ENCODE results near the gene ZRANB1.
"Not testable (repeated sequence)": the region's sequence is repeated elsewhere in the genome, so short reads cannot be mapped to it uniquely, and the experiment has no call there.

Gene ZRANB1

DNA sequence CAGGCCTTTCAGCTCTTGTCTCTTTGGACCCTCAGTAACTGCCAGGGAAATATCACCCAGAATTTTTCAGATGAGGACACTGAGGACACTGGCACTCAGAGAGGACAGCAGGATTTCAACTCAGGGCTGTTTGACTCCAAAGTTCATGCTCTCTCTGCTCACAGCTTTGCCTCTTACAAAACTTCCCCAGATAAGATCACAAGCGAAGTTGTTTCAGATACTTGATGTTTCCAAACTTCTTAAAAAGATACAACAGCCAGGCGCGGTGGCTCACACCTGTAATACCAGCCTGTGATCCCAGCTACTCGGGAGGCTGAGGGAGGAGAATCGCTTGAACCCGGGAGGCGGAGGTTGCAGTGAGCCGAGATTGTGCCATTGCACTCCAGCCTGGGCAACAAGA is 32.4 kb upstream of the ZRANB1 start:
- H3K27me3 ChIP-seq (ENCODE audit: control insufficient read depth, insufficient read depth, low read length, poor library complexity, severe bottlenecking) = no peaks in the 10 kb centered on the region
- no peak overlapping the region for H3K4me3 ChIP-seq (ENCODE audit: insufficient read depth, low read depth, low read length)
- H3K9me3 ChIP-seq (ENCODE audit: control insufficient read depth, low read length) = no peaks in the 10 kb centered on the region
- H3K36me3 ChIP-seq (ENCODE audit: control insufficient read depth, insufficient read depth, low read length) = no peaks in the 10 kb centered on the region
- WGBS, 2 experiments = 87 to 93% methylated on average over 8 of the region's 8 CpGs
- peaks cover 5% of the 10 kb centered on the region for H3K4me1 ChIP-seq (ENCODE audit: control insufficient read depth, insufficient read depth, low read length)
- H3K27ac ChIP-seq (ENCODE audit: insufficient read depth, low read depth, low read length, poor library complexity, severe bottlenecking) = no peak overlapping the region

DNA sequence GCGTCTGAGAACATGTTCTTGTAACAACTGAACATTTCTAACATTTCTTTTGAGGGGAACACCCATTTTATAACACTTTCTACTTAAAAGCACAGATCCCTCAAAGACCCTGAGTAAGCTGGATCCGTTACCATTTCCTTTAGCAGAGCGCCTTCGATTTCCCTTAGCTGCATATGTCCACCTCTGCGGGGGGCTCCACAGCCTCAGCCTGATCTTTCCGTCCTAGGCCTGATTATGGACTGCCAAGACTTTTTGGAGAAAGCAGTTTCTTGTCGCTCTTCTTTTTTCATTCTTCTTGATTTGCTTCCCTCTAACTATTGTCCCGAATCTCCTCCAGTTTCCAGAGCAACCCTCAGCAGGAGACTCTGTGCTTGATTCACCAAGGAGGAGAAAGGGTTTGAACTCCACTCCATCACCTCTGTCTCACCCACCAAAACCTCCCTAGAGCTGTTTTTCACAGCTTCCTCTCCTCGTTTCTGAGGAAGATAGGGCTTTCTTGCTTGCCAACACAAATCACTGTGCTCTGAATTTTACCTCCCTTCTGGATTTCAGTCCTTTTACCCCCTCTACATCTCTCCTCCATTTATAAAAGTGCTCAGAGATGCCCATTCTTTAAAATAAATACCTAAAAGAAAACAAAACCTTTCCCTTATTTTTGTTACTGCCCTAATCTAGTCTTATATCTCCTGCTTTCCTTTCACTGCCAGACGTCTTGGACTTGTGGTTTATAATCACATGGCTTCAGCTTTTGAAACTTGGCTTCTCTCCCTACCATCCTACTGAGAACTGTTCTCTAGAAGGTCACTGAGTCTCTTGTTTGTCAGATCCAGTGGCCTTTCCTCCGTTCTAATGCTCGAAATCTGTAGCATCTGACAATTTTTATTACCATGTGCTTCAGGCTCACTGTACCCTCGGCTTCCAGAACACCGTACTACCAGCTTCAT is 30.5 kb upstream of the ZRANB1 start:
- H3K4me3 ChIP-seq (ENCODE audit: insufficient read depth, low read depth, low read length) = no peak overlapping the region

GRCh38 chr10:124912101-124912886 is 29.6 kb upstream of the ZRANB1 start:
- peaks cover 11% of the 10 kb centered on the region for H3K4me1 ChIP-seq (ENCODE audit: control insufficient read depth, insufficient read depth, low read length)

More for the DNA sequence above, 30.5 kb upstream of the ZRANB1 start:
- Histone ChIP-seq H3K27me3 (ENCODE audit: control insufficient read depth, insufficient read depth, low read length, poor library complexity, severe bottlenecking) (no peaks in the 10 kb centered on the region), H3K4me1 (ENCODE audit: control insufficient read depth, insufficient read depth, low read length) (peaks cover 11% of the 10 kb centered on the region), H3K9me3 (ENCODE audit: control insufficient read depth, low read length) (no peaks in the 10 kb centered on the region), H3K36me3 (ENCODE audit: control insufficient read depth, insufficient read depth, low read length) (no peaks in the 10 kb centered on the region), H3K27ac (ENCODE audit: insufficient read depth, low read depth, low read length, poor library complexity, severe bottlenecking) (no peak overlapping the region)
- WGBS, 2 experiments = 69 to 72% methylated on average over 14 of the region's 14 CpGs

DNA sequence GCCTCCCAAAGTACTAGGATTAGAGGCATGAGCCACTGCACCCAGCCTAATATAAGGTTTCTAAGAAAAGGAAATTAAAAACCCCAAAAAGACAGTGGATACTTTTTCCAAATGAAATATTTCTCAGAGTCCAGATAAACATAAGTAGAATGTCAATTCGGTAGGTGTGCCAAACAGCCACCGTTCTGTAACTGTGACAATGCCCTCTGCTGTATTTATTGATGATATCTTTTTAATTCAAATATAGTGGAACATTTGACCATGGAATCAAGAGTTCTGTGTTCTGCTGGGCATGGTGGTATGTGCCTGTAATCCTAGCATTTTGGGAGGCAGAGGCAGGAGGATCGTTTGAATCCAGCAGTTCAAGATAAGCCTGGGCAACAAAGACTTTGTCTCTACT is 28.8 kb upstream of the ZRANB1 start:
- Histone ChIP-seq H3K27me3 (ENCODE audit: control insufficient read depth, insufficient read depth, low read length, poor library complexity, severe bottlenecking) (no peaks in the 10 kb centered on the region), H3K9me3 (ENCODE audit: control insufficient read depth, low read length) (no peaks in the 10 kb centered on the region), H3K27ac (ENCODE audit: insufficient read depth, low read depth, low read length, poor library complexity, severe bottlenecking) (no peak overlapping the region), H3K4me1 (ENCODE audit: control insufficient read depth, insufficient read depth, low read length) (peaks cover 11% of the 10 kb centered on the region), H3K36me3 (ENCODE audit: control insufficient read depth, insufficient read depth, low read length) (no peaks in the 10 kb centered on the region), H3K4me3 (ENCODE audit: insufficient read depth, low read depth, low read length) (no peak overlapping the region)
- 79 to 92% methylated on average over 2 to 3 of the region's 3 CpGs for WGBS, 2 experiments

More at GRCh38 chr10:124912101-124912886, 29.6 kb upstream of the ZRANB1 start:
- H3K4me3 ChIP-seq (ENCODE audit: insufficient read depth, low read depth, low read length) = no peak overlapping the region
- H3K27ac ChIP-seq (ENCODE audit: insufficient read depth, low read depth, low read length, poor library complexity, severe bottlenecking) = no peak overlapping the region
- H3K36me3 ChIP-seq (ENCODE audit: control insufficient read depth, insufficient read depth, low read length) = no peaks in the 10 kb centered on the region
- H3K27me3 ChIP-seq (ENCODE audit: control insufficient read depth, insufficient read depth, low read length, poor library complexity, severe bottlenecking) = no peaks in the 10 kb centered on the region
- WGBS, 2 experiments = 90 to 94% methylated on average over 5 of the region's 5 CpGs
- no peaks in the 10 kb centered on the region for H3K9me3 ChIP-seq (ENCODE audit: control insufficient read depth, low read length)

DNA sequence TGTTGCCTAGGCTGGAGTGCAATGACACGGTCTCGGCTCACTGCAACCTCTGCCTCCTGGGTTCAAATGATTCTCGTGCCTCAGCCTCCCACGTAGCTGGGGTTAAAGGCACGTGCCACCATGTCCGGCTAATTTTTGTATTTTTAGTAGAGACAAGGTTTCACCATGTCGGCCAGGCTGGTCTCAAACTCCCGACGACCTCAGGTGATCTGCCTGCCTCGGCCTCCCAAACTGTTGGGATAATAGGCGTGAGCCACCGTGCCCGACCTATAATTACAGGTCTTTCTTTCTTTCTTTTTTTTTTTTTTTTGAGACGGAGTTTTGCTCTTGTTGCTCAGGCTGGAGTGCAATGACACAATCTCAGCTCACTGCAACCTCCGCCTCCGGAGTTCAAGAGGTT is 27.5 kb upstream of the ZRANB1 start:
- H3K9me3 ChIP-seq (ENCODE audit: control insufficient read depth, low read length); H3K27me3 ChIP-seq (ENCODE audit: control insufficient read depth, insufficient read depth, low read length, poor library complexity, severe bottlenecking); H3K27ac ChIP-seq (ENCODE audit: insufficient read depth, low read depth, low read length, poor library complexity, severe bottlenecking); H3K4me3 ChIP-seq (ENCODE audit: insufficient read depth, low read depth, low read length); H3K36me3 ChIP-seq (ENCODE audit: control insufficient read depth, insufficient read depth, low read length): not testable (repeated sequence)
- WGBS, 2 experiments = 90 to 91% methylated on average over 16 of the region's 16 CpGs
- peaks cover 11% of the 10 kb centered on the region for H3K4me1 ChIP-seq (ENCODE audit: control insufficient read depth, insufficient read depth, low read length)

GRCh38 chr10:124916098-124916584 is 25.8 kb upstream of the ZRANB1 start:
- Histone ChIP-seq H3K9me3 (ENCODE audit: control insufficient read depth, low read length) (no peaks in the 10 kb centered on the region), H3K4me1 (ENCODE audit: control insufficient read depth, insufficient read depth, low read length) (peaks cover 11% of the 10 kb centered on the region), H3K4me3 (ENCODE audit: insufficient read depth, low read depth, low read length) (peak overlapping the region; percentile 93), H3K27ac (ENCODE audit: insufficient read depth, low read depth, low read length, poor library complexity, severe bottlenecking) (peak overlapping the region; percentile 22), H3K27me3 (ENCODE audit: control insufficient read depth, insufficient read depth, low read length, poor library complexity, severe bottlenecking) (no peaks in the 10 kb centered on the region), H3K36me3 (ENCODE audit: control insufficient read depth, insufficient read depth, low read length) (no peaks in the 10 kb centered on the region)
- 3 to 4% methylated on average over 13 of the region's 13 CpGs for WGBS, 2 experiments

GRCh38 chr10:124916585-124917427 is 25.1 kb upstream of the ZRANB1 start:
- 0% methylated on average over 126 of the region's 126 CpGs for WGBS, 2 experiments
- peak overlapping the region; percentile 60 for H3K27ac ChIP-seq (ENCODE audit: insufficient read depth, low read depth, low read length, poor library complexity, severe bottlenecking)
- peak overlapping the region; percentile 93 for H3K4me3 ChIP-seq (ENCODE audit: insufficient read depth, low read depth, low read length)
- no peaks in the 10 kb centered on the region for H3K36me3 ChIP-seq (ENCODE audit: control insufficient read depth, insufficient read depth, low read length)
- H3K4me1 ChIP-seq (ENCODE audit: control insufficient read depth, insufficient read depth, low read length) = peaks cover 7% of the 10 kb centered on the region
- H3K9me3 ChIP-seq (ENCODE audit: control insufficient read depth, low read length) = no peaks in the 10 kb centered on the region
- H3K27me3 ChIP-seq (ENCODE audit: control insufficient read depth, insufficient read depth, low read length, poor library complexity, severe bottlenecking) = no peaks in the 10 kb centered on the region

DNA sequence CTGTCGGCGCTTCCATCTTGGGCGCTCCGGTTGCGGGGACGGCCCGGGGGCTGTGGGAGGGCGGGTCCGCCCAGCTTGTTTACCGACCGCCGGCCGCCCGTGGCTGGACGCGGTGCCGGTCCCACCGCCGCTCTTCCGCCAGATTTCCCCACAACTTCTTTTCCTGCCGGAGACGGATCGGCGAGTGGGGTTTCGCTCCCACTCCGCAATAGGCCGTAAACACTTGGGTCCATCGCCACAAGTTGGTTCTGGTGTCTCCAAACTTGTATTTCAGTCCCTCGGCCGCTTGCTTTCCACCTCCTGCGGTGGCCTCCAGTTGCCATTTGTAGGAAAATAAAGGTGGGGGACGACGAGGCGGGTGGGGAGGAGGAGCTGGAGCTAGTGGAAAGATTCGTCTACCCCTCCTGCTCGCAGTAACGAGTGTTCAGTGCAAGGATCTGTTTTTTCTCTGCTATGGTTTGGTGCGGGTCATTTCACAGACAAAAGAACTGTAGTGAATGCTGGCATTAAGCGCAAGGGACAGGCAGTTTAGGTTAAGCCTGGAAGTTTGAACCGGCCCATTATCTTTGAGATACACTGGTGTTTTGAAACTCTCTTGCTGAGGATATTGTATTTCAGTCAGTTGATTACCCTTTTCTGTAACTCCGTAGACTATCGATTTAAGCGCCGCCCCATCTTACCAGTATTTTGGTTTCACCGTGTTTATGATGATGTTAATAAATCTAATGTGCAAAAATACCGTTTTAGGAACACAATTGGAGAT is 24.3 kb upstream of the ZRANB1 start:
- H3K36me3 ChIP-seq (ENCODE audit: control insufficient read depth, insufficient read depth, low read length) = no peaks in the 10 kb centered on the region
- peaks cover 7% of the 10 kb centered on the region for H3K4me1 ChIP-seq (ENCODE audit: control insufficient read depth, insufficient read depth, low read length)
- H3K27me3 ChIP-seq (ENCODE audit: control insufficient read depth, insufficient read depth, low read length, poor library complexity, severe bottlenecking) = no peaks in the 10 kb centered on the region
- no peaks in the 10 kb centered on the region for H3K9me3 ChIP-seq (ENCODE audit: control insufficient read depth, low read length)
- H3K27ac ChIP-seq (ENCODE audit: insufficient read depth, low read depth, low read length, poor library complexity, severe bottlenecking) = peak overlapping the region; percentile 79
- WGBS, 2 experiments = 0 to 1% methylated on average over 46 of the region's 46 CpGs
- H3K4me3 ChIP-seq (ENCODE audit: insufficient read depth, low read depth, low read length) = peak overlapping the region; percentile 93

DNA sequence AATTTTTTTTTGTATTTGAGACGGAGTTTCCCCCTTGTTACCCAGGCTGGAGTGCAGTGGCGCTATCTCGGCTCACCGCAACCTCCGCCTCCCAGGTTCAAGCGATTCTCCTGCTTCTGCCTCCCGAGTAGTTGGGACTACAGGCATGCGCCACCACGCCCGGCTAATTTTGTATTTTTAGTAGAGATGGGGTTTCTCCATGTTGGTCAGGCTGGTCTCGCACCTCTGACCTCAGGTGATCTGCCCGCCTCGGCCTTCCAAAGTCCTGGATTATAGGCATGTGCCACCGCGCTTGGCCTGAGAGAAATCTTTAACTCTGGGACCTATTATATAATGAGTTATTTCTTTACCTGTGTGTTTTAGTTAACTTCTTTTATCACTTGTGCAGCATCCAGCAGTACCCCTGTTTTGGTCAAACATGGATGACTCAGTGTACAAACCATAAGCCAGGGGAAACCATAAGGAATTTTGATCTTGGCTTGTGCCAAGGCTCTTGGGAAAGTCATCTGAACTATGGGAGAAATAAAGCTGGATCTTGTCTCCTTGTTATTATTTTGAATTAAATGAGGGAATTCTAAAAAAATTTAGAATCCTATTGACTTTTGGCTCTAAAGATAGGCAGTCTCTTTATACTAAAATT is 23.6 kb upstream of the ZRANB1 start:
- H3K27ac ChIP-seq (ENCODE audit: insufficient read depth, low read depth, low read length, poor library complexity, severe bottlenecking) = peak overlapping the region; percentile 79
- 34 to 39% methylated on average over 15 of the region's 15 CpGs for WGBS, 2 experiments

More for the DNA sequence above, 23.6 kb upstream of the ZRANB1 start:
- H3K36me3 ChIP-seq (ENCODE audit: control insufficient read depth, insufficient read depth, low read length) = no peaks in the 10 kb centered on the region
- H3K27me3 ChIP-seq (ENCODE audit: control insufficient read depth, insufficient read depth, low read length, poor library complexity, severe bottlenecking) = no peaks in the 10 kb centered on the region
- peak overlapping the region; percentile 93 for H3K4me3 ChIP-seq (ENCODE audit: insufficient read depth, low read depth, low read length)
- H3K9me3 ChIP-seq (ENCODE audit: control insufficient read depth, low read length) = no peaks in the 10 kb centered on the region
- H3K4me1 ChIP-seq (ENCODE audit: control insufficient read depth, insufficient read depth, low read length) = peaks cover 7% of the 10 kb centered on the region
